Endothelial cell (in vitro differentiated cells): Measurements from ENCODE around the gene MAP3K6. TPM values are rescaled to one million over a fixed set of nuclear protein-coding genes. Genes with fewer than 3 reads are reported as not detected.
A peak's percentile ranks its signal among the peaks of the same experiment; 100 is the strongest.
"Not testable (repeated sequence)": the region's sequence is repeated elsewhere in the genome, so short reads cannot be mapped to it uniquely, and the experiment has no call there.

Experiments
- DNase-seq: peaks from one replicate; pipeline ENCODE4 v3.0.0; 2021; ENCODE audit warnings: low spot score
- H3K27ac Mint-ChIP-seq: one replicate; pipeline ENCODE4 v1.8.0; 2021; ENCODE audit warnings: mixed read lengths, inconsistent platforms; ENCODE audit not compliant: unreplicated experiment
- H3K27me3 Mint-ChIP-seq: one replicate; pipeline ENCODE4 v1.8.0; 2021; ENCODE audit warnings: mild to moderate bottlenecking, moderate library complexity, mixed read lengths, inconsistent platforms; ENCODE audit not compliant: unreplicated experiment
- H3K36me3 Mint-ChIP-seq: one replicate; pipeline ENCODE4 v1.8.0; 2021; ENCODE audit warnings: mild to moderate bottlenecking, low read depth, mixed read lengths, inconsistent platforms; ENCODE audit not compliant: unreplicated experiment
- H3K4me1 Mint-ChIP-seq: one replicate; pipeline ENCODE4 v1.8.0; 2021; ENCODE audit warnings: mild to moderate bottlenecking, mixed read lengths, inconsistent platforms; ENCODE audit not compliant: unreplicated experiment
- H3K4me3 Mint-ChIP-seq: one replicate; pipeline ENCODE4 v1.8.0; 2021; ENCODE audit warnings: mild to moderate bottlenecking, mixed read lengths, inconsistent platforms; ENCODE audit not compliant: unreplicated experiment
- H3K9me3 Mint-ChIP-seq: one replicate; pipeline ENCODE4 v1.8.0; 2021; ENCODE audit warnings: mixed read lengths, inconsistent platforms; ENCODE audit not compliant: unreplicated experiment
- CTCF ChIP-seq: fragments of 200-600 bp; sonication (generic); IDR thresholded peaks from one replicate; pipeline ENCODE4 v1.5.0; 2021; ENCODE audit warnings: antibody characterized with exemption; ENCODE audit not compliant: unreplicated experiment
- total RNA-seq: library from RNA; stranded (reverse); fragmentation: NEBNext Ultra II Directional; extraction: Animal tissue kit (Norgen Biotek cat#: 25700); gene quantifications from one replicate; pipeline ENCODE4 v1.2.1, GENCODE V29; 2021; ENCODE audit not compliant: unreplicated experiment

Gene MAP3K6
- total RNA-seq, 1 donor from 2014 or later, result 35.7 TPM

GRCh38 chr1:27388337-27389005 lies 21.7 kb upstream of the MAP3K6 start:
- H3K27ac Mint-ChIP-seq, result peak overlapping the region; percentile 91
- peak; percentile 96 for TF ChIP-seq CTCF
- H3K36me3 Mint-ChIP-seq, result no peaks in the 10 kb centered on the region
- H3K4me1 Mint-ChIP-seq, result peaks cover 23% of the 10 kb centered on the region
- peak overlapping the region; percentile 60 for H3K4me3 Mint-ChIP-seq
- H3K27me3 Mint-ChIP-seq, result peaks cover 10% of the 10 kb centered on the region
- no peaks in the 10 kb centered on the region for H3K9me3 Mint-ChIP-seq
- peak; percentile 63 for DNase-seq

GRCh38 chr1:27384797-27385196 lies 18.0 kb upstream of the MAP3K6 start:
- DNase-seq, H3K27me3 Mint-ChIP-seq, H3K36me3 Mint-ChIP-seq, H3K9me3 Mint-ChIP-seq, H3K27ac Mint-ChIP-seq, H3K4me3 Mint-ChIP-seq: not testable (repeated sequence)
- peaks cover 12% of the 10 kb centered on the region for H3K4me1 Mint-ChIP-seq

GRCh38 chr1:27383661-27384060 lies 16.9 kb upstream of the MAP3K6 start:
- TF ChIP-seq CTCF, result no peak
- no peaks in the 10 kb centered on the region for H3K9me3 Mint-ChIP-seq
- H3K4me3 Mint-ChIP-seq, result no peak overlapping the region
- no peak for DNase-seq
- peaks cover 4% of the 10 kb centered on the region for H3K36me3 Mint-ChIP-seq
- peaks cover 8% of the 10 kb centered on the region for H3K4me1 Mint-ChIP-seq
- peaks cover 3% of the 10 kb centered on the region for H3K27me3 Mint-ChIP-seq
- H3K27ac Mint-ChIP-seq, result no peak overlapping the region

GRCh38 chr1:27383039-27383605 lies 16.4 kb upstream of the MAP3K6 start, which contains the start of gene CD164L2:
Gene CD164L2 (minus strand): TSS chr1:27383333. CDS start chr1:27383239, 94 bp downstream.
- DNase-seq, result peak; percentile 56
- Mint-ChIP-seq H3K36me3 (peaks cover 4% of the 10 kb centered on the region), H3K27me3 (peaks cover 3% of the 10 kb centered on the region), H3K9me3 (no peaks in the 10 kb centered on the region), H3K4me3 (no peak within 1 kb of the TSS), H3K4me1 (peaks cover 4% of the 10 kb centered on the region), H3K27ac (no peak within 1 kb of the TSS)
- no peak for TF ChIP-seq CTCF

- peaks cover 4% of the 10 kb centered on the region for H3K4me1 Mint-ChIP-seq
- DNase-seq, result no peak
- H3K4me3 Mint-ChIP-seq, result no peak overlapping the region
- TF ChIP-seq CTCF, result no peak
- H3K9me3 Mint-ChIP-seq, result no peaks in the 10 kb centered on the region
- no peak overlapping the region for H3K27ac Mint-ChIP-seq
- peaks cover 4% of the 10 kb centered on the region for H3K36me3 Mint-ChIP-seq
- H3K27me3 Mint-ChIP-seq, result peaks cover 3% of the 10 kb centered on the region
Observed at GRCh38 chr1:27381969-27382762, 15.4 kb upstream of the MAP3K6 start.
